ENCODE measurements around the gene USP10. TPM values are rescaled to one million over a fixed set of nuclear protein-coding genes. Genes with fewer than 3 reads are reported as not detected.

The USP10 gene
- total and polyA plus RNA-seq, 2 donors (not counting 3 experiments of a cell fraction or from before 2014, with no cell fraction given): 84.0 to 115 TPM

DNA sequence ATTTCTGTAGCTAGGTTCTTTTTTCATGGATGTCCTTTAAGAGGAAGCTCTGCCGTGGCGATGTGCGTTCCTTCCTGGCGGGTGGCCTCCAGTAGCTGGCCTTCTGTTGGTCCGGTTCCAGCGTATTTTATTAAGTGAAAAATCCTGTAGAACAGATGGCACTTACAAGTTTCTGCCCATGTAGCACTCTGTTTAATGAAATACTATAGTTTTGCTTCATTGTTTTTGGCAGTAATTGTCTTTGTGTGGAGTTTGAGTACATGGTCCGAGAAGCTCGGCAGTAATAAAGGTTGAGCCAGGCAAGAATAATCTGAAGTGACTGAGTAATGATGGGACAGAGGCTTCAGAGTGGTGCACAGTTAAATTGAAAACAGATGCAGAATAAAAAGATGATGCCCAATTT, 20.4 kb downstream of the USP10 start:
- Histone ChIP-seq H3K36me3 (ENCODE audit: control insufficient read depth in 2 of 2, extremely low read depth in 1 of 2, insufficient read depth in 2 of 2, low read length in 2 of 2) (no peaks in the 10 kb centered on the region), H3K4me3 (replicated peaks in 1 of 3; ENCODE audit: insufficient read depth in 1 of 3, low read depth in 1 of 3, low read length in 3 of 3) (no peak overlapping the region), H3K79me2 (ENCODE audit: control insufficient read depth, insufficient read depth, low read length) (peaks cover 98% of the 10 kb centered on the region), H3K4me2 (ENCODE audit: insufficient read depth, low read length) (no peak overlapping the region), H3K4me1 (ENCODE audit: control insufficient read depth, extremely low read depth, insufficient read depth, low read length) (peaks cover 29% of the 10 kb centered on the region), H3K9ac (replicated peaks; ENCODE audit: extremely low read depth, insufficient read depth, low read length) (no peak overlapping the region), H3K27ac (ENCODE audit: insufficient read depth, low read depth, low read length) (no peak overlapping the region), H3K27me3 (ENCODE audit: control insufficient read depth in 2 of 2, insufficient read depth in 2 of 2, low read length in 2 of 2) (no peaks in the 10 kb centered on the region), H3K9me1 (replicated peaks; ENCODE audit: control insufficient read depth, extremely low read depth, insufficient read depth, low read length) (no peaks in the 10 kb centered on the region), H4K20me1 (replicated peaks; ENCODE audit: control insufficient read depth, extremely low read depth, insufficient read depth, low read length) (peaks cover 2% of the 10 kb centered on the region), H3K9me3 (replicated peaks; ENCODE audit: control insufficient read depth, insufficient read depth, low read length) (no peaks in the 10 kb centered on the region), H2AFZ (ENCODE audit: low read depth, low read length) (no peak overlapping the region)
- intact Hi-C loops (cut with micrococcal nuclease): no loop called here
- ChIA-PET CTCF (interaction anchor here (1.0 to 4.7 kb wide), 10 partner anchors 10 to 251 kb away, joined by 3 to 42 read pairs (median 6); no protein-coding TSS in a partner anchor), POLR2A (no interaction called here)
- BruUV-seq (replicated peaks): no TSS peak
- TF ChIP-seq MYC (IDR thresholded peaks at IDR 0.05; ENCODE audit: low read depth, low read length): no peak
- TF ChIP-seq GATA2 (IDR thresholded peaks at IDR 0.05; ENCODE audit: insufficient read depth, insufficient read length, low read depth, low read length): no peak
- no peak for TF ChIP-seq FOS (IDR thresholded peaks at IDR 0.05; ENCODE audit: borderline replicate concordance, insufficient read depth, low read length)
- TF ChIP-seq CTCF (IDR thresholded peaks at IDR 0.05; ENCODE audit: extremely low read depth in 1 of 2, insufficient read depth in 1 of 2, low read depth in 1 of 2, low read length in 2 of 2): no peak
- no peak for TF ChIP-seq MAX (IDR thresholded peaks at IDR 0.05; ENCODE audit: insufficient read depth, insufficient read length)
- TF ChIP-seq POLR2AphosphoS5 (IDR thresholded peaks at IDR 0.05; ENCODE audit: insufficient read depth, low read depth, low read length): no peak
- TF ChIP-seq EZH2 (IDR thresholded peaks at IDR 0.05; ENCODE audit: borderline replicate concordance, low read depth, low read length, severe bottlenecking): no peak
- DNase-seq (ENCODE audit: low read depth, low spot score) (peak; percentile 52), FAIRE-seq (no peak)
- dilution Hi-C loops (cut with MboI; ENCODE audit: extremely low pct_ligation_motif_present, low sequenced_read_pairs): no loop called here

Data from endothelial cell of umbilical vein (primary cell).